Suprapubic skin (tissue), 4 donors: Measurements from ENCODE around the gene DCBLD1. TPM values are rescaled to one million over a fixed set of nuclear protein-coding genes. Genes with fewer than 3 reads are reported as not detected.

Experiments
- DNase-seq, 2 donors: peaks; one replicate each; pipeline ENCODE4 v3.0.0-alpha.2; 2019; ENCODE audit warnings: low spot score in 2 of 2
- H3K27ac ChIP-seq: fragments of 200-600 bp; sonication (generic); one replicate; pipeline ENCODE4 v1.5.1; 2019
- H3K27me3 ChIP-seq: fragments of 200-600 bp; sonication (generic); one replicate; pipeline ENCODE4 v1.5.1; 2019
- H3K36me3 ChIP-seq: fragments of 200-600 bp; sonication (generic); one replicate; pipeline ENCODE4 v1.5.1; 2019
- H3K4me1 ChIP-seq: fragments of 200-600 bp; sonication (generic); one replicate; pipeline ENCODE4 v1.5.1; 2019
- H3K4me3 ChIP-seq: fragments of 200-600 bp; sonication (generic); one replicate; pipeline ENCODE4 v1.5.1; 2019; ENCODE audit warnings: mild to moderate bottlenecking
- H3K9me3 ChIP-seq: fragments of 200-600 bp; sonication (generic); one replicate; pipeline ENCODE4 v1.5.1; 2019
- EP300 ChIP-seq: sonication (generic); formaldehyde crosslinking; IDR thresholded peaks from one replicate; pipeline ENCODE4 v1.6.1; 2017; ENCODE audit warnings: antibody characterized with exemption
- POLR2A ChIP-seq, 2 donors: fragments of 450-650 bp; IDR thresholded peaks; one replicate each; pipeline ENCODE4 v1.6.1; 2017; ENCODE audit warnings: antibody characterized with exemption in 2 of 2, mild to moderate bottlenecking in 2 of 2, moderate library complexity in 2 of 2
- POLR2AphosphoS5 ChIP-seq, 3 donors: sonication (generic); formaldehyde crosslinking; IDR thresholded peaks; one replicate each; pipeline ENCODE4 v1.6.1; 2017; ENCODE audit warnings: antibody characterized with exemption in 3 of 3
- WGBS: methylation state at CpG from one replicate; pipeline ENCODE4 v1.1.5; 2018; 5-methylcytosine and 5-hydroxymethylcytosine counted together
- total RNA-seq, 4 donors: library from RNA; depleted of rRNA; stranded (reverse); fragments of >200 nt; gene quantifications; one replicate each; pipeline ENCODE4 v1.1.0, GENCODE V29; 2016
- TF ChIP-seq, protein P1 (sequence below), 2 donors: fragments of 200-600 bp in 1 of 2; fragments of 450-650 bp in 1 of 2; sonication (generic) in 1 of 2; IDR thresholded peaks; one replicate each; pipeline ENCODE4 v1.5.1; 2016 to 2019; ENCODE audit warnings: antibody characterized with exemption in 2 of 2, mild to moderate bottlenecking in 1 of 2, moderate library complexity in 1 of 2

The DCBLD1 gene
- total RNA-seq, 4 donors from 2014 or later: 3.6 to 15.7 (median 4.9) TPM

DNA sequence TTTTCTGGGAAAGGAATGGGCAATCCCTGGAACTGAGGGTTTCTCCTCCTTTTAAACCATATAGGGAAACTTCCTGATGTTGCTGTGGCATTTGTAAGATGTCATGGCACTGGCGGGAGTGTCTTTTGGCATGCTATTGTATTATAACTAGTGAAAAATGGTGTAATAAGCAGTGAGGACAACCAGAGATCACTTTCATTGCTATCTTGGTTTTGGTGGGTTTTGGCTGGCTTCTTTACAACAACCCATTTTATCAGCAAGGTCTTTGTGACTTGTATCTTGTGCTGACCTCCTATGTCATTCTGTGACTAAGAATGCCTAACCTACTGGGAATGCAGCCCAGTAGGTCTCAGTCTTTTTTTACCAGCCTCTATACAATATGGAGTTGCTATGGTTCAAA lies 9.1 kb upstream of the DCBLD1 start:
- Histone ChIP-seq H3K36me3 (no peaks in the 10 kb centered on the region), H3K4me3 (no peak overlapping the region), H3K27ac (no peak overlapping the region), H3K27me3 (no peaks in the 10 kb centered on the region), H3K4me1 (no peaks in the 10 kb centered on the region), H3K9me3 (no peaks in the 10 kb centered on the region)
- TF ChIP-seq, protein P1, sequence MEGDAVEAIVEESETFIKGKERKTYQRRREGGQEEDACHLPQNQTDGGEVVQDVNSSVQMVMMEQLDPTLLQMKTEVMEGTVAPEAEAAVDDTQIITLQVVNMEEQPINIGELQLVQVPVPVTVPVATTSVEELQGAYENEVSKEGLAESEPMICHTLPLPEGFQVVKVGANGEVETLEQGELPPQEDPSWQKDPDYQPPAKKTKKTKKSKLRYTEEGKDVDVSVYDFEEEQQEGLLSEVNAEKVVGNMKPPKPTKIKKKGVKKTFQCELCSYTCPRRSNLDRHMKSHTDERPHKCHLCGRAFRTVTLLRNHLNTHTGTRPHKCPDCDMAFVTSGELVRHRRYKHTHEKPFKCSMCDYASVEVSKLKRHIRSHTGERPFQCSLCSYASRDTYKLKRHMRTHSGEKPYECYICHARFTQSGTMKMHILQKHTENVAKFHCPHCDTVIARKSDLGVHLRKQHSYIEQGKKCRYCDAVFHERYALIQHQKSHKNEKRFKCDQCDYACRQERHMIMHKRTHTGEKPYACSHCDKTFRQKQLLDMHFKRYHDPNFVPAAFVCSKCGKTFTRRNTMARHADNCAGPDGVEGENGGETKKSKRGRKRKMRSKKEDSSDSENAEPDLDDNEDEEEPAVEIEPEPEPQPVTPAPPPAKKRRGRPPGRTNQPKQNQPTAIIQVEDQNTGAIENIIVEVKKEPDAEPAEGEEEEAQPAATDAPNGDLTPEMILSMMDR (IDR thresholded peaks at IDR 0.05): no peak
- TF ChIP-seq EP300 (no peak), POLR2A (IDR thresholded peaks at IDR 0.05) (no peak), POLR2AphosphoS5 (IDR thresholded peaks at IDR 0.05) (no peak)
- 92% methylated on average over 1 of the region's 1 CpG for WGBS
- no peak for DNase-seq

DNA sequence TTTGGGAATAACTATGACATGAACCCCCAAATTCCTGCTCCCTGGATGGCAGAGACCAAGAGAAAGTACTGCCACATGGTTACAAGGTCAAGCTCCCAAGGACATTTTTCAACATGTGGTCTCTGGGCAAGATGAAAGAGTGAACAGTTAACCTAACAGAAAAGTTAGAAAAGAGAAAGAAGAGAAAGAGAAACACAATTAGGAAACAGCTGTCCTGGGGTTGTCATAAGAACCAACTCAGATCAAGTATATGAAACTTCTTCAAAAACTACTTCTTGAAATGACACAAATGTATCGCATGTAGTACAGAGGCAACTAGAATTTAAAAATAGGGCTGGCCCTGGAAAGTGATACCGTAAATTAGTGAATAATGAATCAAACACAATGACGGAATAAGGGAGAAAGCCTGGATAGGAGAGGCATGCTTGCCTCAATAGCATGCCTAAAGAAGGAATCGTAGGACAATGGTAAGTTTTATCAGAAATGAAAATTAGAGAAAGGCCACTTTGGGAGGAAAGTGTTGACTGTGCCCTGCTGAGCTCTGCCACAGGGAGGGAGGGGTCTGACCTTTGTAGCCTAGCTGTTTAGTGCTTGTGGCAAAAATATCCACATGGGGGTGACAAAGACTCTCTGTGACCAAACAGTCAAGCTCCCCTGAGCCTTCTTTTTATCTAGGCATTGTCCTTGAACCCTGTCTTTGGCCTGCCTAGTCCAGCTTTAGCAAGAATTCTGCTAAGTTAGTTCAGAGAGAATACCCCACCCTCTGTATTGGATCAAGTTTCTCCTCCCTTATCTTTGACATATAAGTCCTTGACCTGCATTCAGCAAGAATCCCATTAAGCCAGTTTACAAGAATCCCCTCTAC lies 4.3 kb upstream of the DCBLD1 start:
- H3K4me3 ChIP-seq: no peak overlapping the region
- H3K36me3 ChIP-seq: no peaks in the 10 kb centered on the region
- H3K9me3 ChIP-seq: no peaks in the 10 kb centered on the region
- 84% methylated on average over 4 of the region's 4 CpGs for WGBS
- peaks cover 8% of the 10 kb centered on the region for H3K4me1 ChIP-seq
- TF ChIP-seq, protein P1 (IDR thresholded peaks at IDR 0.05): no peak
- TF ChIP-seq POLR2AphosphoS5 (IDR thresholded peaks at IDR 0.05): no peak
- no peak for TF ChIP-seq EP300
- no peak for TF ChIP-seq POLR2A (IDR thresholded peaks at IDR 0.05)
- no peaks in the 10 kb centered on the region for H3K27me3 ChIP-seq
- no peak for DNase-seq
- no peak overlapping the region for H3K27ac ChIP-seq

DNA sequence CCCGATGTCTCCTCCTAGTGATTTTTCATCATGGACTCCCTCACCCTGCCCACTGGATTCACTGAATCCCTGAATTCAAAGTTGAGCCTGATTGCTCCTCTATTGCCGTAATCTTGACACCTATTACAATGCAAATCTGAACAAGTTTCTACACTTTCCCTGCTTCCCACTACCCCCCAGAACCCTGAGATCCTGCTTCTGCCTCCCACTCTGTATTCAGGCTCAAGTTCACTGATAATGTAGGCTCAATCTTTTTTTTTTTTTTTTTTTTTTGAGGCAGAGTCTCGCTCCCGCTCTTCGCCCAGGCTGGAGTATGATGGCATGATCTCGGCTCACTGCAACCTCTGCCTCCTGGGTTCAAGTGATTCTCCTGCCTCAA lies 3.6 kb upstream of the DCBLD1 start:
- TF ChIP-seq, protein P1 (IDR thresholded peaks at IDR 0.05): no peak
- TF ChIP-seq POLR2A (IDR thresholded peaks at IDR 0.05) (no peak), EP300 (no peak), POLR2AphosphoS5 (IDR thresholded peaks at IDR 0.05) (no peak)
- H3K9me3 ChIP-seq: no peaks in the 10 kb centered on the region
- H3K27me3 ChIP-seq: no peaks in the 10 kb centered on the region
- no peak overlapping the region for H3K27ac ChIP-seq
- 97% methylated on average over 6 of the region's 6 CpGs for WGBS
- DNase-seq: no peak
- peaks cover 10% of the 10 kb centered on the region for H3K4me1 ChIP-seq
- no peaks in the 10 kb centered on the region for H3K36me3 ChIP-seq
- no peak overlapping the region for H3K4me3 ChIP-seq

DNA sequence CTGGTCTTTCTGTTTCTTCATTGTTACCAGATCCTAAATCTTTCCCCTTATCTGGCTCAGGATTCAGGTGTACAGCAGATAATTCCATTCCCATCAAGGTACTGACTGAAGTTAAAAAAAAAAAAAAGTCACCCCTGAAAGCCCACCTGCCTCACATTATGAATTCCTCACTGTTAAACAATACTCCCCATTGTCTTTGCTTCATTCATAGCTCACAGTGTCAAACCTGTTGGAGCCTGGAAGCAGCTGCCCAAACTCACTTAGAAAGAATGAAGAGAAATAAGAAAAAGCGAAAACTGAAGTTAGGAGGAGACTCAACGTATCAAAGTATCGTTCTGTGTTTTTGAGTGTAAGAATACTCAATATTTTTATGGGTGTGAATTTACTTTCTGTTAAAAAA lies 1.8 kb upstream of the DCBLD1 start:
- TF ChIP-seq POLR2AphosphoS5 (IDR thresholded peaks at IDR 0.05) (no peak), POLR2A (IDR thresholded peaks at IDR 0.05) (no peak), EP300 (no peak)
- TF ChIP-seq, protein P1 (IDR thresholded peaks at IDR 0.05): no peak
- Histone ChIP-seq H3K36me3 (no peaks in the 10 kb centered on the region), H3K9me3 (no peaks in the 10 kb centered on the region), H3K27me3 (no peaks in the 10 kb centered on the region), H3K27ac (no peak overlapping the region), H3K4me1 (peaks cover 17% of the 10 kb centered on the region), H3K4me3 (no peak overlapping the region)
- DNase-seq: no peak
- 68% methylated on average over 3 of the region's 3 CpGs for WGBS

DNA sequence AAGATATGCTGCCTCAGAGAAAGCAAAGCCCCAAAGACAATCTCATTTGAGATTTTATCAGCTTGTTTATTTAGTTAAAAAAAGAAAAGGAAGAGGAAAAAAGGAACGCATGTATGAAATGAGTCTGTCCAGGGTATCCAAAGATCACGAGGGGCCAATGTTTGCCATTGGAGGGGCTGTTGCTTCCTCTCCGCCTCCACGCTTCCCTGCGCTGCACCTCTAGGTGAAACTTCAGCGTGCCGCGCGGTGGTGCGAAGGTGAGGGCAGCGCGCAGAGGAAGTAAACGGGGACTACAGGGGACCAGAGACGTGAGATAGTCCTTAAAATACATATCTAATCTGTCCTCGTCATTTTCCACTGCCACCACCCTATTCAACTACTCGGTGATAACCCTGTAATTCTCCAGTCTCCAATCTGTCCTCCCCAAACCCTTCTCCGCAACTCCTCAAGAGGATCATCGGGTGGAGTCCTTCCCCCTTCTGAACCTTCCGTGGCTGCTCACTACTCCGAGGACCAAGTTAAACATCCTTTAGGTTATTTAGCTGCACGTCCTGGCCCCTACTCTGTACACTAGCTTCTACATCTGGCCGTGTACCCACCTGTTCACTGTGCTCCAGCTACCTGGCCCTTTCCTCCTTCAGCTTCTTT lies 1.1 kb upstream of the DCBLD1 start:
- TF ChIP-seq POLR2AphosphoS5 (IDR thresholded peaks at IDR 0.05): no peak
- no peak for TF ChIP-seq POLR2A (IDR thresholded peaks at IDR 0.05)
- TF ChIP-seq, protein P1 (IDR thresholded peaks at IDR 0.05): no peak
- TF ChIP-seq EP300: no peak
- 45% methylated on average over 22 of the region's 22 CpGs for WGBS
- Histone ChIP-seq H3K4me3 (no peak overlapping the region), H3K9me3 (no peaks in the 10 kb centered on the region), H3K4me1 (peaks cover 17% of the 10 kb centered on the region), H3K27me3 (no peaks in the 10 kb centered on the region), H3K27ac (no peak overlapping the region), H3K36me3 (no peaks in the 10 kb centered on the region)
- DNase-seq: no peak
